Measurements from ENCODE around the gene TRMT10C. TPM values are rescaled to one million over a fixed set of nuclear protein-coding genes. Genes with fewer than 3 reads are reported as not detected.
A peak's percentile ranks its signal among the peaks of the same experiment; 100 is the strongest.
"Not testable (repeated sequence)": the region's sequence is repeated elsewhere in the genome, so short reads cannot be mapped to it uniquely, and the experiment has no call there.

TRMT10C gene
- polyA plus RNA-seq, 1 donor = 35.4 TPM

GRCh38 chr3:101544161-101544850 lies 17.4 kb upstream of the TRMT10C start:
- no peak for DNase-seq

DNA sequence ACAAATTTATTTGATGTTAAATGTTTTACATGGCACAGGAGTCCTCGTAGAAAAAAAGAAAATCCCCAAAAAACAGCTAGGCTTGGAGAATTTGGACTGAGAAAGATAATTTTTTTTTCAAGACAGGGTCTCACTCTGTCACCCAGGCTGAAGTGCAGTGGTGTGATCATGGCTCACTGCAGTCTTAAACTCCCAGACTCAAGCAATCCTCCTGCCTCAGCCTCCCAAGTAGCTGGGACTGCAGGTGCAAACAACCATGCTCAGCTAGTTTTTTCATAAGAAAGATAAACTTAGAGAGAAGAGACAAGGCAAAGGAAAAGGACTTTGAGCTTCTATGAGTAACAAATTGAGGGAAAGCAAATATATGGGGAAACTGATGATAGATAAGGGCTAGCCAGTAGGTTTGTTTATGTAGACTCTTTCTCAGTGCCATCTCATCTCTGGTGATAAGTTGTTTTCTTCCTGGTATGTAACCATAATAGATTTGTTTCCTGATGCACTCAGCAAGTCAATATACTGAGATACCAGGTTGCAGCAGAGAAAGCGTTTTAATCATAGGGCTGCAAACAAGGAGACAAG lies 13.1 kb upstream of the TRMT10C start:
- DNase-seq = no peak

- DNase-seq = no peak
Measured at GRCh38 chr3:101549473-101549872, 12.2 kb upstream of the TRMT10C start.

DNA sequence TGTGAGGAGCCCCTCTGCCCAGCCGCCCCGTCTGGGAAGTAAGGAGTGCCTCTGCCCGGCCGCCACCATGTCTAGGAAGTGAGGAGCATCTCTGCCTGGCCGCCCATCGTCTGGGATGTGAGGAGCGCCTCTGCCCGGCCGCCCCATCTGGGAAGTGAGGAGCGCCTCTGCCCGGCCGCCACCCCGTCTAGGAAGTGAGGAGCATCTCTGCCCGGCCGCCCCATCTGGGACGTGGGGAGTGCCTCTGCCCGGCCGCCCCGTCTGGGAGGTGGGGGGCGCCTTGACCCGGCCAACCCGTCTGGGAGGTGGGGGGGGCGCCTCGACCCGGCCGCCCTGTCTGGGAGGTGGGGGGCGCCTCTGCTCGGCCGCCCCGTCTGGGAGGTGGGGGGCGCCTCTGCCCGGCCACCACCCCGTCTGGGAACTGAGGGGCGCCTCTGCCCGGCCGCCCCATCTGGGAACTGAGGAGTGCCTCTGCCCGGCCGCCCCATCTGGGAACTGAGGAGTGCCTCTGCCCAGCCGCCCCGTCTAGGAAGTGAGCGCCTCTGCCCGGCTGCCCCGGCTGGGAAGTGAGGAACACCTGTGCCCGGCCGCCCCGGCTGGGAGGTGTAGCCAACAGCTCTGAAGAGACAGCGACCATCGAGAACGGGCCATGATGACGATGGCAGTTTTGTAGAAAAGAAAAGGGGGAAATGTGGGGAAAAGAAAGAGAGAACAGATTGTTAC lies 10.1 kb upstream of the TRMT10C start:
- not testable (repeated sequence) for DNase-seq

GRCh38 chr3:101553381-101553780 lies 8.3 kb upstream of the TRMT10C start:
- DNase-seq = not testable (repeated sequence)

GRCh38 chr3:101556064-101556463 lies 5.6 kb upstream of the TRMT10C start:
- no peak for DNase-seq

- DNase-seq = no peak
Measured at GRCh38 chr3:101567528-101568317, 6.1 kb downstream of the TRMT10C start.

- no peak for DNase-seq
Measured at GRCh38 chr3:101571028-101571895, 9.6 kb downstream of the TRMT10C start.

DNA sequence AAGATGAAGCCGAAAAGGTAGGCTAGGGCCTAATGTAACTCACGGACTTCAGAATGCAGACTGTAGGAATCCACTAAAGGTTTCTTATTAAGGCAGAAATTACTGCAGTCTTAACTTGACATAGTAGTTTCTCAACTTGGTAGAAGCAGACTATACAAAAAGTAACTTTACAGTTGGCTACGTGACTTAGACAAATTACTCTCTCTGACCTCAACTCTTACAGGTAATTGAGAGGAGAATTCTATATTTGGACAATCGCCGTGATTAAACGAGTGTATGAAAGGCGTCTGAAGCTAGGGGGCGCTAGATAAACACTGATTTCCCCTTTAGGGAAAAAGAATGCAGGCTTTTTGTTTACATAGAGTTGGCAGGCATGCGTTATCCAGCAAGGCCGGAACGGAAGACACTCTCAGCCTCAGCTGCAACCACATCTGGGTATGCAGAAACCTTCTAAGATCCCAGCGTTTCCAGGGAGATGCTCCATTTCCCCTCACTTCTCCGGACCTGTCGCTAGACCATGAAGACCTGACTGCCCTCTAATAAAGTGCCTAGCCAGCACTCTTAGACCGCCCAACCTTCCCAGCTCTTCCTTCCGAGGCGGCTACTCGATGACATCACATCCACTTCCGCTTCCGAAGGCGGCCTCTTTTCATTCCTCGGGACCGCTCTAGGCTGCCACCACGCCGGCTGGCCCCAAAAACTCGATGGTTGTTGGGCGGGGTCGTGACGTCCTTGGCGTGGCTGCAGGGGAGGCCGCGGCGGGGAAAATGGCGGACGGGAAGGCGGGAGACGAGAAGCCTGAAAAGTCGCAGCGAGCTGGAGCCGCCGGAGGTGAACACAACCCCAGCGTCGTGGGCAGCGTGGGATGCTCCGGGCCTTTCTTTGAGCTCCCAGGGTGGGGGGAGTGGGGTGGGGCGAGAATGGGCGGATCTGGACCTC lies 12.1 kb downstream of the TRMT10C start, which contains the start of gene PCNP:
Gene PCNP, plus strand, starts transcription at position 732 of the 939 bp plus-strand sequence. Its CDS starts 36 bp downstream, at position 768.
- DNase-seq = peak; percentile 99

- DNase-seq = peak; percentile 57
Measured at GRCh38 chr3:101574388-101575112, 12.9 kb downstream of the TRMT10C start.

DNA sequence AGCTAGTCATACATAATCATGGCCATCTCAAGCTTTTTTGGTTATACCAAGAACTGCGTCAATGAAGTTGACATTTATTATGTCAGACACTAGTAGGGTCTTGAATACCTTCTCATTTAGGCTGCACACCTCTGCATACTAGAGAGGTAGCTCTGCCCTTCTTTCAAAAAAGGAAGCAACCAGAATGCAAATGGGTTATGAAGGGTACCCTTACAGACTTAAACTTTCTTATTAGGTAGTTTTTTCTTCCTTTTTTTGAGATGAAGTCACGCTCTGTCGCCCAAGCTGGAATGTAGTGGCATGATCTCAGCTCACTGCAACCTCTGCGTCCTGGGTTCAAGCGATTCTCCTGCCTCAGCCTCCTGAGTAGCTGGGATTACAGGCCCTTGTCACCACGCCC lies 15.6 kb downstream of the TRMT10C start:
- DNase-seq = no peak

DNA sequence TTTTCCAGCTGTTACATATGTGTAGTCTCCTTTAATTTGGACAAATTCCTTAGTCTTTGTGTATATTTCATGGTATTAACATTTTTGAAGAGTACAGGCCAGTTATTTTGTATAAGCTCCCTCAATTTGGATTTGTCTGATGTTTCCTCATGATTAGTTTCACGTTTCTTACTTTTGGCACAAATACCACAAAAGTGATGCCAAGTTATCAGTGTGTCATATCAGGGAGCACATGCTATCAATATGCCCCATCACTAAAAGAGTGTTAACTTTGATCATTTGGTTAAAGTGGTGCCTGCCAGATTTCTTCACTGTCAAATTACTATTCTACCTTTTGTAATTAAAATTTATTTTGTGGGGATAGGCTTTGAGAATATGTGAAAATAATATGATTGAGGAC lies 26.9 kb downstream of the TRMT10C start:
- no peak for DNase-seq

DNA sequence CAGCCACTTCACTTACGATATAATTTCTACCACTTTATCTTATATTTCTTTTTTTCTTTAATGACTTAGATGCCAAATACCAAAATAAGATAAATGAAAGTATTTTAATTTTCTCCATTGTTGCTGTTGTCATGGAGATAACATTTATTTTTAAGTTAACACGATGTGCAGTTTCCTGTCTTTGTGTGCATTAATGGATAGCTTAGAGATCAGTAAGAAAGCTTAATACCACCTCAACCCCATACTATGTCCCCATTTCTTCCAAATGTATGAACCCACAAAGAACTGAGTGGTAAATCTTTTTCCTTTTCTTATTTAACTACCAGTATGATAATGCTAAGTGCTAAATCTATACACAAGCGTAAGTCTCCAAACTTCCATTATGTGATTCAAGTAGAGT lies 29.4 kb downstream of the TRMT10C start:
- DNase-seq = no peak

DNA sequence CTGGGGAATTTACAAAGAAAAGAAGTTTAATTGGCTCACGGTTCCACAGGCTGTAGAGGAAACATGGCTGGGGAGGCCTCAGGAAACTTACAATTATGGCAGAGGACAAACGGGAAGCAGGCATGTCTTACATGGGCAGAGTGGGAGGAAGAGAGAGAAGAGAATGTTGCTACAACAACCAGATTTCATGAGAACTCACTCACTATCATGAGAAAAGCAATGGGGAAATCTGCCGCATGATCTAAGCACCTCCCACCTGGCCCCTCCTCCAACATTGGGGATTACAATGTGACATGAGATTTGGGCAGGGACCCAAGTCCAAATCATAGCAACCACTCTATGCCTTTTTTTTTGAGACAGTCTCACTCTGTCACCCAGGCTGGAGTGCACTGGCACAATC lies 41.1 kb downstream of the TRMT10C start:
- DNase-seq = no peak

DNA sequence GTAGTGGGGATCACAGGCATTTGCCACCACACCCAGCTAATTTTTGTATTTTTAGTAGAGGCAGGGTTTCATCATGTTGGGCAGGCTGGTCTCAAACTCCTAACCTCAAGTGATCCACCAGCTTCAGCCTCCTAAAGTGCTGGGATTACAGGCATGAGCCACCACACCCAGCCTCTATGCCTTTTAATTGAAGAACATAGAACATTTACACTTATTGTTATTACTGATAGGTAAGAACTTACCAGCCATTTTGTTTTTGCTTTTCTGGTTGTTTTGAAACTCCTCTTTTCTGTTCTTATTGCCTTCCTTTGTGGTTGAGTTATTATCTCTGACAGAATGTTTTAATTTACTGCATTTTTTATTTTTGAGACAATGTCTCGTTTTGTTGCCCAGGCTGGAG lies 41.5 kb downstream of the TRMT10C start:
- no peak for DNase-seq

DNA sequence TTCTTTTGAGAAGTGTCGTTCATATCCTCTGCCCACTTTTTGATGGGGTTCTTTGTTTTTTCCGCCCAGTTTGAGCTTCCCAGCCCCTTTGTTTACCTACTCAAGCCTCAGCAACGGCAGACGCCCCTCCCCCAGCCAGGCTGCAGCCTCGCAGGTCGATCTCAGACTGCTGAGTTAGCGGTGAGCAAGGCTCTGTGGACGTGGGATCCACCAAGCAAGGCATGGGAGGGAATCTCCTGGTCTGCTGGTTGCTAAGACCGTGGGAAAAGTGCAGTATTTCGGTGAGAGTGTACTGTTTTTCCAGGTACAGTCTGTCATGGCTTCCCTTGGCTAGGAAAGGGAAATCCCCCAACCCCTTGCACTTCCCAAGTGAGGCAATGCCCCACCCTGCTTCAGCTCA lies 43.7 kb downstream of the TRMT10C start:
- DNase-seq = not testable (repeated sequence)

DNA sequence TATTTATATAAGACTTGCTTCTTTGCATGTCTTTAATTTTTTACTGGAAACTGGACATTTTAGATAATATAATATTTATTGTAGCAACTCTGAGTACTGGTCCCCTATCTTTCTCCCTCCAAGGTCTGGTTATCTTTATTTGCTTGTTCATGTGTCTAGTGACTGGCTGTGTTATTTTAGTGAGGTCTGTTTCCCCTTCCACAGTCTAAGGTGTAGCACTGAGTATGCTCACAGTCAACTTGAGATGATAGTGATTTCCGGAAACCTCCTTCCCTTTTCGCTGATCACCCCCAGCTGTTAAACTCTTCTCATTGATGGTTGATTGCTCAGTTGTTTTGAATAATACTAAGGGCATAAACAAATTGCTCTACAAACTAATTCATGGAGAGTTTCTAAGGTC lies 49.4 kb downstream of the TRMT10C start:
- no peak for DNase-seq

- not testable (repeated sequence) for DNase-seq
Measured at GRCh38 chr3:101613014-101613413, 51.3 kb downstream of the TRMT10C start.

DNA sequence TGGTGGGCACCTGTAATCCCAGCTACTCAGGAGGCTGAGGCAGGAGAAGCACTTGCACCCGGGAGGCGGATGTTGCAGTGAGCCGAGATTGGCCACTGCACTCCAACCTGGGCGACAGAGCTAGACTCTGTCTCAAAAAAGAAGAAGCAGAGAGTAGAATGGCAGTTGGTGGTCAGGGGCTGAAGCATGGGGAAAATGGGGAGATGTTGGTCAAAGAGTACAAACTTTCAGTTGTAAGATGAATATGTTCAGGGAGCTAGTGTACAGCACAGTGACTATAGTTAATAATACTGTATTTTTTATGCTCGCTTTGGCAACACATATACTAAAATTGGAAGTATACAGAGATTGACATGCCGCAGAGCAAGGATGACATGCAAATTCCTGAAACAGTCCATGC lies 53.9 kb downstream of the TRMT10C start:
- DNase-seq = no peak

All from left kidney (tissue), 2 donors.